Stimulated activated CD4-positive, alpha-beta T cell treated with anti-CD3 and anti-CD28 coated beads, TNF-alpha, amount 100 ng/mL, for 48 hours (primary cell): ENCODE results near the gene TMA16.
"Not testable (repeated sequence)": the region's sequence is repeated elsewhere in the genome, so short reads cannot be mapped to it uniquely, and the experiment has no call there.

Experiments used
- DNase-seq, 3 donors: peaks; one replicate each; pipeline ENCODE4 v3.0.0-alpha.2; 2020; ENCODE audit warnings: low read depth in 3 of 3

Gene TMA16

GRCh38 chr4:163515198-163515597, 20.7 kb downstream of the TMA16 start:
- no peak for DNase-seq

- DNase-seq = no peak
These were observed 29.4 kb downstream of the TMA16 start for GRCh38 chr4:163523791-163524365.

- DNase-seq = no peak
These were observed 31.5 kb downstream of the TMA16 start for GRCh38 chr4:163525982-163526381.

- DNase-seq = no peak
These were observed 32.7 kb downstream of the TMA16 start for GRCh38 chr4:163527172-163527571.

GRCh38 chr4:163528653-163529052, 34.2 kb downstream of the TMA16 start:
- no peak for DNase-seq

- DNase-seq = no peak
These were observed 39.6 kb downstream of the TMA16 start for GRCh38 chr4:163534056-163534455.

- no peak for DNase-seq
These were observed 41.2 kb downstream of the TMA16 start for GRCh38 chr4:163535657-163536056.

GRCh38 chr4:163536091-163536490, 41.6 kb downstream of the TMA16 start:
- no peak for DNase-seq

- no peak for DNase-seq
These were observed 42.6 kb downstream of the TMA16 start for GRCh38 chr4:163537114-163537513.

- DNase-seq = not testable (repeated sequence)
These were observed 44.3 kb downstream of the TMA16 start for GRCh38 chr4:163538820-163539219.

- DNase-seq = no peak
These were observed 46.0 kb downstream of the TMA16 start for GRCh38 chr4:163540448-163540847.

- DNase-seq = no peak
These were observed 46.5 kb downstream of the TMA16 start for GRCh38 chr4:163540977-163541376.

- DNase-seq = no peak
These were observed 47.8 kb downstream of the TMA16 start for GRCh38 chr4:163542275-163542674.

- DNase-seq = peak; percentile 11 to 42 (median 29)
These were observed 50.0 kb downstream of the TMA16 start for GRCh38 chr4:163544407-163545038.

- DNase-seq = no peak
These were observed 54.2 kb downstream of the TMA16 start for GRCh38 chr4:163548481-163549243.

GRCh38 chr4:163550869-163551267, 56.4 kb downstream of the TMA16 start:
- no peak for DNase-seq

- no peak for DNase-seq
These were observed 58.7 kb downstream of the TMA16 start for GRCh38 chr4:163553146-163553545.

- no peak for DNase-seq
These were observed 60.5 kb downstream of the TMA16 start for GRCh38 chr4:163554870-163555465.

- no peak for DNase-seq
These were observed 61.7 kb downstream of the TMA16 start for GRCh38 chr4:163556177-163556576.

- no peak for DNase-seq
These were observed 62.3 kb downstream of the TMA16 start for GRCh38 chr4:163556650-163557391.

GRCh38 chr4:163558539-163559044, 64.1 kb downstream of the TMA16 start:
- no peak for DNase-seq

GRCh38 chr4:163562496-163562895, 68.0 kb downstream of the TMA16 start:
- no peak for DNase-seq
